D721Med (cell line): ENCODE data around the gene LUC7L.

ENCODE experiments used
- DNase-seq: peaks from one replicate; pipeline ENCODE4 v3.0.0; 2011; ENCODE audit warnings: low spot score; ENCODE audit not compliant: insufficient read length
- FAIRE-seq: peaks from 2 replicates; lab custom pipeline; 2011; peaks lifted over from hg19 to GRCh38; lab: Jason Lieb, UNC
- CTCF ChIP-seq: IDR thresholded peaks from 2 replicates; pipeline ENCODE4 v1.5.1; 2012; ENCODE audit warnings: mild to moderate bottlenecking, control low read depth; ENCODE audit not compliant: insufficient read depth; ENCODE audit errors: missing control alignments

Gene LUC7L

GRCh38 chr16:265711-266110 is 36.5 kb upstream of the LUC7L start:
- TF ChIP-seq CTCF = no peak
- DNase-seq (no peak), FAIRE-seq (no peak)

GRCh38 chr16:265002-265529 is 35.8 kb upstream of the LUC7L start:
- no peak for FAIRE-seq
- DNase-seq = no peak
- TF ChIP-seq CTCF = no peak

- DNase-seq (no peak), FAIRE-seq (no peak)
Observed at GRCh38 chr16:264440-264951, 35.2 kb upstream of the LUC7L start.

GRCh38 chr16:263944-264343 is 34.7 kb upstream of the LUC7L start:
- TF ChIP-seq CTCF = no peak
- FAIRE-seq = no peak

More at GRCh38 chr16:264440-264951, 35.2 kb upstream of the LUC7L start:
- no peak for TF ChIP-seq CTCF

GRCh38 chr16:263182-263774 is 34.0 kb upstream of the LUC7L start:
- TF ChIP-seq CTCF = no peak
- no peak for FAIRE-seq
- DNase-seq = no peak

More at GRCh38 chr16:263944-264343, 34.7 kb upstream of the LUC7L start:
- DNase-seq = no peak

- no peak for DNase-seq
- no peak for FAIRE-seq
- TF ChIP-seq CTCF = no peak
Observed at GRCh38 chr16:262121-262745, 33.0 kb upstream of the LUC7L start.

- no peak for DNase-seq
- TF ChIP-seq CTCF = no peak
- no peak for FAIRE-seq
Observed at GRCh38 chr16:261031-261691, 31.9 kb upstream of the LUC7L start.
